Measurements from ENCODE around the gene CEP55. TPM values are rescaled to one million over a fixed set of nuclear protein-coding genes. Genes with fewer than 3 reads are reported as not detected.
A peak's percentile ranks its signal among the peaks of the same experiment; 100 is the strongest.

The CEP55 gene
- total RNA-seq, 1 donor from 2014 or later, result 0.53 TPM

DNA sequence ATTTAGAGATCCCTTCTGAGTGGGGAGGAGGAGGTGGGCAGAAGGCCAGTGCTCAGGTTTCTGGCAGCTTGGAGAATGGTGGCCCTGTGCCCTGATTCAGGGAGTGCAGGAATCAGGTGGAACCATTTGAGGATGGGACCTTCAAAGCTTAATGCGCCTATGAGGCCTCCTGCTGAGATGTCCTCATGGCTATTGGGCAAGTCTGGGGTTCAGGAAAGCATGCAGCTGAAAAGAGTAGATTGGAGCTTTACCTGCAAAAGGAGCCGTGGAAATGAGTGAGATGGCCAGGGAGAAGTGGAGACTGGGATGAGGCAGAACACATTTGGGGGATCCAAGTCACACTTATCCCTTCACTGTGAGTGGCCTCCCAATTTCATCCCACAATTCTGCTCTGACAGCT is 76.2 kb downstream of the CEP55 start:
- no peak for FAIRE-seq
- peaks cover 18% of the 10 kb centered on the region for H3K27me3 ChIP-seq (ENCODE audit: control insufficient read depth, insufficient read depth, low read length)
- TF ChIP-seq, protein P1, sequence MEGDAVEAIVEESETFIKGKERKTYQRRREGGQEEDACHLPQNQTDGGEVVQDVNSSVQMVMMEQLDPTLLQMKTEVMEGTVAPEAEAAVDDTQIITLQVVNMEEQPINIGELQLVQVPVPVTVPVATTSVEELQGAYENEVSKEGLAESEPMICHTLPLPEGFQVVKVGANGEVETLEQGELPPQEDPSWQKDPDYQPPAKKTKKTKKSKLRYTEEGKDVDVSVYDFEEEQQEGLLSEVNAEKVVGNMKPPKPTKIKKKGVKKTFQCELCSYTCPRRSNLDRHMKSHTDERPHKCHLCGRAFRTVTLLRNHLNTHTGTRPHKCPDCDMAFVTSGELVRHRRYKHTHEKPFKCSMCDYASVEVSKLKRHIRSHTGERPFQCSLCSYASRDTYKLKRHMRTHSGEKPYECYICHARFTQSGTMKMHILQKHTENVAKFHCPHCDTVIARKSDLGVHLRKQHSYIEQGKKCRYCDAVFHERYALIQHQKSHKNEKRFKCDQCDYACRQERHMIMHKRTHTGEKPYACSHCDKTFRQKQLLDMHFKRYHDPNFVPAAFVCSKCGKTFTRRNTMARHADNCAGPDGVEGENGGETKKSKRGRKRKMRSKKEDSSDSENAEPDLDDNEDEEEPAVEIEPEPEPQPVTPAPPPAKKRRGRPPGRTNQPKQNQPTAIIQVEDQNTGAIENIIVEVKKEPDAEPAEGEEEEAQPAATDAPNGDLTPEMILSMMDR (IDR thresholded peaks at IDR 0.05; ENCODE audit: insufficient read depth, low read length, severe bottlenecking), result no peak

DNA sequence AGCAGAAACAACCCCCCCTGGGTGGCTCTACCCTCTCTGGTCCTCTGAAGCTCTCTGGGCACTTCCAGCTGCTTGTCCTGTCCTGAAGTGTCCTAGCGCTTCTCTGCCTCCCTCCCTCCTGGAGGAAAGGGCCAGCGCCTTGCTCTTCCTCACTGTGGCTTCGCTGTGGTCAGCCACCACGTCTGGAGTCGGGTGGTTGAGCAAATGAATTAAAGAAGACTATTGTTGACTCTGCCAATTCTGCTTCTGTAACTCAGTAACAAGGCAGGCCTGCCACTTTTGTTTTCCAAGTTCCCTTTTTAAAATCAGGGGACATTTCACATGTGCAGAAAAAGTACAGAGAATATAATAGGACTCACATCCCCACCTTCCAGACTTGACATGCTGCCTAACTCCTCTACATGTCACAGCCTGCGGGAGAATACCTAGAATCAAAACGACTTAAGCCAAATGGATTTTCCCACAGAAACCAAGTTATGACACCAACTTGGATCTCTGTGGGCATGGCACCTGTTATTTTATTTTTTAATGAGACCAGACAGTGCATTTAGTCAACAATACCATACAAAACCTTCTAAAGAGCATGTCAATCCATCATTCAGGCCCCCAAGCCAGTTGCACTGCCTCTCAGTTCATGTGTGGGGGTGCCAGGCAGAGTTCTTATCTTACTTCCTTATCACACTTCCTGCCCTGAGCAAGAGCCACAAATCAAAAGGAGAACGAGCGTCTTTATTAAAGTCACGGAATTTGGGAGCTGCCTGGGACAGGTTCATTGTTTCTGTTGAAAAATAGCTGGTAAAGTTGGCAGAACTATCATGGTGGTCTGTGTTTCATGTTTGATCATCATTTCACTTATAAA is 76.9 kb downstream of the CEP55 start:
- FAIRE-seq (no peak), DNase-seq (ENCODE audit: low read depth) (peak; percentile 53)
- H3K27me3 ChIP-seq (ENCODE audit: control insufficient read depth, insufficient read depth, low read length), result peaks cover 11% of the 10 kb centered on the region
- no peaks in the 10 kb centered on the region for H3K36me3 ChIP-seq (ENCODE audit: control insufficient read depth, insufficient read depth, low read length)
- TF ChIP-seq, protein P1 (IDR thresholded peaks at IDR 0.05; ENCODE audit: insufficient read depth, low read length, severe bottlenecking), result no peak
- no peak overlapping the region for H3K4me3 ChIP-seq (ENCODE audit: low read depth, low read length)

More for the DNA sequence above, 76.2 kb downstream of the CEP55 start:
- Histone ChIP-seq H3K36me3 (ENCODE audit: control insufficient read depth, insufficient read depth, low read length) (no peaks in the 10 kb centered on the region), H3K4me3 (ENCODE audit: low read depth, low read length) (no peak overlapping the region)
- no peak for DNase-seq (ENCODE audit: low read depth)

DNA sequence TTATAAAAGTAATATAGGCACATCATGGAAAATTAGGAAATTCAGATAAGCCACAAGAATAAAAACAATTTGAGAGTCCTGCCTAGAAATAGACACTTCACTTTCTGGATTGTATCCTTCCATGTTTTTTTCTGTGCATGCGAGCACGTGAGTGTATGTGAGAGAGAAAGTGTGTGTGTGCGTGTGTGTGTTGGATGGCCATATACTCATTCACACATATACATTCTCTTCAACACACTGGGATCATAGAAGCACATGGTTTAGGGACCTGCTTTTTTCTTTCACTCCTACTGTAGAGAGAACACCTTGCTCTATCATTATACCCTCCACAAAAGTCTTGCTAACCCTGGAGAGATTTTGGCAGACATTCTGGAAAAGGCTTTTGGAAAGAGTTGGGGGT is 77.5 kb downstream of the CEP55 start:
- DNase-seq (ENCODE audit: low read depth) (no peak), FAIRE-seq (no peak)
- Histone ChIP-seq H3K27me3 (ENCODE audit: control insufficient read depth, insufficient read depth, low read length) (peaks cover 6% of the 10 kb centered on the region), H3K4me3 (ENCODE audit: low read depth, low read length) (no peak overlapping the region), H3K36me3 (ENCODE audit: control insufficient read depth, insufficient read depth, low read length) (no peaks in the 10 kb centered on the region)
- TF ChIP-seq, protein P1 (IDR thresholded peaks at IDR 0.05; ENCODE audit: insufficient read depth, low read length, severe bottlenecking), result no peak

DNA sequence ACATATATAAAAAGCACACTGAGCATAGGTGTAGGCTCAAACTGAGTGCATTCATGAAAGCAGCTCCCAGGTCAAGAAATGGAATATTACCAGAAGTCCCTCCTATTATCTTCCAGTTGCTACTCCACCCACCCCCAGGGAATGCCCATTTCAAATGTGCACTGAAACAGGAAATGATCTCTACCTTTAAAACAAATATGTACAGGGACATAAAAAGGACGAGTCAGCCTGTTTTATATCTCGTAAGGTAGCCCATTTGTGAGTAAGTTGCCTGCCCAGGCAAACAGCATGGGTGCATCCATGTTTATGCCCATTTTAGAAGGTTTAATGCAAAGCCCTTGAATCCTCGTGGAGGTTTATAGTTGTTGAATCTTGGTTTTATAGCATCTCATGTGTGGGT is 80.5 kb downstream of the CEP55 start:
- DNase-seq (ENCODE audit: low read depth) (peak; percentile 34), FAIRE-seq (no peak)
- no peak overlapping the region for H3K4me3 ChIP-seq (ENCODE audit: low read depth, low read length)
- no peaks in the 10 kb centered on the region for H3K36me3 ChIP-seq (ENCODE audit: control insufficient read depth, insufficient read depth, low read length)
- H3K27me3 ChIP-seq (ENCODE audit: control insufficient read depth, insufficient read depth, low read length), result peaks cover 2% of the 10 kb centered on the region
- TF ChIP-seq, protein P1 (IDR thresholded peaks at IDR 0.05; ENCODE audit: insufficient read depth, low read length, severe bottlenecking), result no peak

DNA sequence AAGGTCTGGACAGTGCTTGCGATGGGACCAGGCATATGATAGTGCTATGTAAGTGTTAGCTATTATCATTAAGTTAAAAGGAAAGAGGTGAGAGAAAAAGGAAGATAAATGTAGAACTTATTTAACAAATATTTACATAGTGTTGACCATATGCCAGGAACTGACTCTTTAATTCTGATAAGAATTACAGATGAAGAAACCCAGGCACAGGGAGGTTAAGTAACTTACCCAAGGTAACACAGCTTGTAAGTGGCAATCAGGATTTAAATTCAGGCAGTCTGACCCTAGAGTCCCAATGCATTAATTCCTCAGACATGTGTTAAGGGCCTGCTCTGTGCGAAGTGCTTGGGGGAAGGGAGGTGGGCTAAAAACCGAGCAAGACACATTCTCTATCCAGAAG is 81.2 kb downstream of the CEP55 start:
- no peak for DNase-seq (ENCODE audit: low read depth)
- no peaks in the 10 kb centered on the region for H3K36me3 ChIP-seq (ENCODE audit: control insufficient read depth, insufficient read depth, low read length)
- no peaks in the 10 kb centered on the region for H3K27me3 ChIP-seq (ENCODE audit: control insufficient read depth, insufficient read depth, low read length)
- TF ChIP-seq, protein P1 (IDR thresholded peaks at IDR 0.05; ENCODE audit: insufficient read depth, low read length, severe bottlenecking), result no peak
- H3K4me3 ChIP-seq (ENCODE audit: low read depth, low read length), result no peak overlapping the region
- no peak for FAIRE-seq

Other genes with a start within 250 kb of the CEP55 start
- gene MYOF, start 14.3 kb upstream of the CEP55 start, total RNA-seq, result 108 and 133 TPM in 2 replicates
- gene FFAR4, start 70.1 kb downstream of the CEP55 start, total RNA-seq, result not detected in 2 replicates
- not detected in 2 replicates for gene RBP4, start 104.6 kb downstream of the CEP55 start, total RNA-seq
- not detected in 2 replicates for gene PDE6C, start 115.9 kb downstream of the CEP55 start, total RNA-seq
- 4.7 and 7.2 TPM in 2 replicates for gene FRA10AC1, start 206.0 kb downstream of the CEP55 start, total RNA-seq

Measured in bronchial epithelial cell (primary cell).